ENCODE results near the gene ERAL1.
"Not testable (repeated sequence)": the region's sequence is repeated elsewhere in the genome, so short reads cannot be mapped to it uniquely, and the experiment has no call there.

ERAL1 gene

GRCh38 chr17:28841901-28842281 lies 12.9 kb upstream of the ERAL1 start:
- no peak for TF ChIP-seq CTCF (IDR thresholded peaks at IDR 0.05; ENCODE audit: extremely low read depth, missing control alignments)
- DNase-seq (ENCODE audit: low spot score), result peak; percentile 42

- no peak for TF ChIP-seq CTCF (IDR thresholded peaks at IDR 0.05; ENCODE audit: extremely low read depth, missing control alignments)
- DNase-seq (ENCODE audit: low spot score), result peak; percentile 96
These were observed 12.4 kb upstream of the ERAL1 start, which contains the start of gene FAM222B for GRCh38 chr17:28842282-28843012. FAM222B (minus strand) TSS chr17:28842790; CDS start chr17:28766667, 76,123 bp downstream.

- TF ChIP-seq CTCF (IDR thresholded peaks at IDR 0.05; ENCODE audit: extremely low read depth, missing control alignments), result no peak
- DNase-seq (ENCODE audit: low spot score), result no peak
These were observed 11.0 kb upstream of the ERAL1 start for GRCh38 chr17:28843816-28844148.

- DNase-seq (ENCODE audit: low spot score), result no peak
- no peak for TF ChIP-seq CTCF (IDR thresholded peaks at IDR 0.05; ENCODE audit: extremely low read depth, missing control alignments)
These were observed 8.6 kb upstream of the ERAL1 start for GRCh38 chr17:28846231-28846630.

- not testable (repeated sequence) for DNase-seq (ENCODE audit: low spot score)
These were observed 8.1 kb upstream of the ERAL1 start for GRCh38 chr17:28846699-28847098.

GRCh38 chr17:28848667-28849066 lies 6.1 kb upstream of the ERAL1 start:
- DNase-seq (ENCODE audit: low spot score), result peak; percentile 60

GRCh38 chr17:28849281-28849680 lies 5.5 kb upstream of the ERAL1 start:
- TF ChIP-seq CTCF (IDR thresholded peaks at IDR 0.05; ENCODE audit: extremely low read depth, missing control alignments), result no peak
- DNase-seq (ENCODE audit: low spot score), result no peak

- no peak for DNase-seq (ENCODE audit: low spot score)
These were observed 1.5 kb upstream of the ERAL1 start for GRCh38 chr17:28853295-28853694.

More at GRCh38 chr17:28853295-28853694, 1.5 kb upstream of the ERAL1 start:
- TF ChIP-seq CTCF (IDR thresholded peaks at IDR 0.05; ENCODE audit: extremely low read depth, missing control alignments), result no peak

Measured in GM20000 (cell line).